Upper lobe of right lung (tissue), 1 donor: Measurements from ENCODE around the gene GP5. TPM values are rescaled to one million over a fixed set of nuclear protein-coding genes. Genes with fewer than 3 reads are reported as not detected.

Experiments
- ATAC-seq: fragments of 200-7000 bp; cut with Tn5 transposase; one replicate; pipeline ENCODE4 v1.9.1; 2020; ENCODE audit warnings: mild to moderate bottlenecking, moderate library complexity
- DNase-seq: peaks from one replicate; pipeline ENCODE4 v3.0.0-alpha.2; 2020
- H3K27ac ChIP-seq: fragments of 200-600 bp; one replicate; pipeline ENCODE4 v1.8.0; 2022
- H3K27me3 ChIP-seq: fragments of 200-600 bp; one replicate; pipeline ENCODE4 v1.8.0; 2022; ENCODE audit warnings: mild to moderate bottlenecking
- H3K36me3 ChIP-seq: fragments of 200-600 bp; one replicate; pipeline ENCODE4 v1.8.0; 2022
- H3K4me1 ChIP-seq: fragments of 200-600 bp; one replicate; pipeline ENCODE4 v1.8.0; 2022
- H3K4me3 ChIP-seq: fragments of 200-600 bp; one replicate; pipeline ENCODE4 v1.8.0; 2022; ENCODE audit warnings: mild to moderate bottlenecking
- H3K9me3 ChIP-seq: fragments of 200-600 bp; one replicate; pipeline ENCODE4 v1.8.0; 2022
- CTCF ChIP-seq: fragments of 200-600 bp; IDR thresholded peaks from one replicate; pipeline ENCODE4 v1.8.0; 2022; ENCODE audit warnings: antibody characterized with exemption
- intact Hi-C: fragments of 100-400 bp; cut with DNase I; formaldehyde crosslinking; loops from one replicate; pipeline ENCODE4 v1.11.0; 2022
- total RNA-seq: library from RNA; stranded (reverse); fragmentation: NEBNext Ultra II Directional; extraction: Animal tissue kit (Norgen Biotek cat#: 25700); gene quantifications from one replicate; pipeline ENCODE4 v1.2.1, GENCODE V29; 2021
- donor health status: DM: no; HTN: yes; CAD: no; lungs with severe emphysema.

The GP5 gene
- total RNA-seq, 1 donor from 2014 or later, result 0.26 TPM

GRCh38 chr3:194392576-194392975 is 6.5 kb downstream of the GP5 start:
- Histone ChIP-seq H3K36me3 (no peaks in the 10 kb centered on the region), H3K27me3 (peaks cover 20% of the 10 kb centered on the region), H3K27ac (no peak overlapping the region), H3K4me3 (no peak overlapping the region), H3K9me3 (peaks cover 8% of the 10 kb centered on the region), H3K4me1 (peaks cover 8% of the 10 kb centered on the region)
- intact Hi-C loops, result loop anchor here (10.0 kb wide), 1 partner anchor 58 kb away; no protein-coding TSS in a partner anchor
- DNase-seq (no peak), ATAC-seq (no peak)
- TF ChIP-seq CTCF, result no peak

GRCh38 chr3:194390835-194391234 is 8.2 kb downstream of the GP5 start:
- TF ChIP-seq CTCF, result no peak
- intact Hi-C loops, result loop anchor here (10.0 kb wide), 1 partner anchor 56 kb away; no protein-coding TSS in a partner anchor
- no peak for DNase-seq
- H3K27me3 ChIP-seq, result peaks cover 2% of the 10 kb centered on the region
- ATAC-seq, result no peak
- H3K27ac ChIP-seq, result no peak overlapping the region
- no peaks in the 10 kb centered on the region for H3K36me3 ChIP-seq
- H3K9me3 ChIP-seq, result peaks cover 8% of the 10 kb centered on the region
- H3K4me3 ChIP-seq, result no peak overlapping the region
- no peaks in the 10 kb centered on the region for H3K4me1 ChIP-seq

GRCh38 chr3:194389269-194389668 is 9.8 kb downstream of the GP5 start:
- no peaks in the 10 kb centered on the region for H3K36me3 ChIP-seq
- intact Hi-C loops, result no loop called here
- no peak for TF ChIP-seq CTCF
- H3K27ac ChIP-seq, result no peak overlapping the region
- H3K4me1 ChIP-seq, result no peaks in the 10 kb centered on the region
- no peak overlapping the region for H3K4me3 ChIP-seq
- H3K27me3 ChIP-seq, result no peaks in the 10 kb centered on the region
- peaks cover 8% of the 10 kb centered on the region for H3K9me3 ChIP-seq
- ATAC-seq (no peak), DNase-seq (peak; percentile 50)

GRCh38 chr3:194387926-194388418 is 11.1 kb downstream of the GP5 start:
- Histone ChIP-seq H3K36me3 (no peaks in the 10 kb centered on the region), H3K27me3 (no peaks in the 10 kb centered on the region), H3K4me1 (no peaks in the 10 kb centered on the region), H3K4me3 (no peak overlapping the region), H3K27ac (no peak overlapping the region), H3K9me3 (peaks cover 8% of the 10 kb centered on the region)
- ATAC-seq, result no peak
- intact Hi-C loops, result no loop called here
- DNase-seq, result peak; percentile 46
- TF ChIP-seq CTCF, result no peak

GRCh38 chr3:194387276-194387675 is 11.8 kb downstream of the GP5 start:
- DNase-seq (no peak), ATAC-seq (no peak)
- H3K36me3 ChIP-seq, result no peaks in the 10 kb centered on the region
- no peak for TF ChIP-seq CTCF
- no peaks in the 10 kb centered on the region for H3K4me1 ChIP-seq
- no peak overlapping the region for H3K4me3 ChIP-seq
- H3K27me3 ChIP-seq, result no peaks in the 10 kb centered on the region
- H3K9me3 ChIP-seq, result peaks cover 8% of the 10 kb centered on the region
- no peak overlapping the region for H3K27ac ChIP-seq
- intact Hi-C loops, result no loop called here

GRCh38 chr3:194386648-194387047 is 12.4 kb downstream of the GP5 start:
- DNase-seq (no peak), ATAC-seq (no peak)
- intact Hi-C loops, result no loop called here
- no peak overlapping the region for H3K4me3 ChIP-seq
- TF ChIP-seq CTCF, result no peak
- H3K4me1 ChIP-seq, result no peaks in the 10 kb centered on the region
- no peaks in the 10 kb centered on the region for H3K36me3 ChIP-seq
- H3K9me3 ChIP-seq, result peaks cover 8% of the 10 kb centered on the region
- no peaks in the 10 kb centered on the region for H3K27me3 ChIP-seq
- H3K27ac ChIP-seq, result no peak overlapping the region
